Keratinocyte (primary cell): Measurements from ENCODE around the gene CKAP4. TPM values are rescaled to one million over a fixed set of nuclear protein-coding genes. Genes with fewer than 3 reads are reported as not detected.

Source experiments
- DNase-seq: peaks from one replicate; pipeline ENCODE4 v3.0.0-alpha.2; 2011; ENCODE audit warnings: low read depth, missing footprints, low spot score
- FAIRE-seq: peaks from 2 replicates; lab custom pipeline; 2011; peaks lifted over from hg19 to GRCh38; lab: Jason Lieb, UNC
- H2AFZ ChIP-seq: 2 replicates; pipeline ENCODE4 v1.6.0; 2012; ENCODE audit warnings: low read length, control low read depth, inconsistent platforms; ENCODE audit not compliant: control insufficient read depth
- H3K27ac ChIP-seq: 2 replicates; pipeline ENCODE4 v1.5.1; 2011; ENCODE audit warnings: low read length; ENCODE audit not compliant: control insufficient read depth, insufficient read depth
- H3K27me3 ChIP-seq: 3 replicates; pipeline ENCODE4 v1.6.0; 2011; ENCODE audit warnings: low read length; ENCODE audit not compliant: control insufficient read depth, insufficient read depth; ENCODE audit errors: extremely low read depth
- H3K36me3 ChIP-seq, 2 experiments: 2 replicates in 1 of 2; 3 replicates in 1 of 2; pipeline ENCODE4 v1.5.1; 2011; ENCODE audit warnings: low read length in 2 of 2, mild to moderate bottlenecking in 1 of 2; ENCODE audit not compliant: control insufficient read depth in 2 of 2, insufficient read depth in 2 of 2; ENCODE audit errors: extremely low read depth in 1 of 2
- H3K4me1 ChIP-seq: 3 replicates; pipeline ENCODE4 v1.5.1; 2011; ENCODE audit warnings: low read length; ENCODE audit not compliant: control insufficient read depth, insufficient read depth; ENCODE audit errors: extremely low read depth
- H3K4me2 ChIP-seq: 3 replicates; pipeline ENCODE4 v1.6.0; 2011; ENCODE audit warnings: low read depth, low read length; ENCODE audit not compliant: control insufficient read depth, insufficient read depth; ENCODE audit errors: extremely low read depth
- H3K4me3 ChIP-seq, 3 experiments: fragments of 200-600 bp in 1 of 3; sonication (generic) in 1 of 3; 2 replicates in 2 of 3; 3 replicates in 1 of 3; pipeline ENCODE4 v1.5.1; 2011 to 2016; ENCODE audit warnings: low read length in 3 of 3, mild to moderate bottlenecking in 3 of 3, control low read depth in 2 of 3, inconsistent platforms in 1 of 3, low read depth in 1 of 3, mixed read lengths in 1 of 3, mixed run types in 1 of 3, moderate library complexity in 1 of 3; ENCODE audit not compliant: control insufficient read depth in 2 of 3, insufficient read depth in 2 of 3; ENCODE audit errors: extremely low read depth in 1 of 3
- H3K79me2 ChIP-seq: 2 replicates; pipeline ENCODE4 v1.6.0; 2012; ENCODE audit warnings: low read length; ENCODE audit not compliant: control insufficient read depth, insufficient read depth
- H3K9ac ChIP-seq: 3 replicates; pipeline ENCODE4 v1.6.0; 2011; ENCODE audit warnings: low read length; ENCODE audit not compliant: control insufficient read depth, insufficient read depth; ENCODE audit errors: extremely low read depth
- H3K9me1 ChIP-seq: 3 replicates; pipeline ENCODE4 v1.6.0; 2011; ENCODE audit warnings: low read length; ENCODE audit not compliant: control insufficient read depth, insufficient read depth; ENCODE audit errors: extremely low read depth
- H3K9me3 ChIP-seq: 2 replicates; pipeline ENCODE4 v1.5.1; 2012; ENCODE audit warnings: low read depth, low read length; ENCODE audit not compliant: control insufficient read depth
- H4K20me1 ChIP-seq: 3 replicates; pipeline ENCODE4 v1.6.0; 2011; ENCODE audit warnings: low read length; ENCODE audit not compliant: control insufficient read depth, insufficient read depth; ENCODE audit errors: extremely low read depth
- EZH2 ChIP-seq: IDR thresholded peaks from one replicate; pipeline ENCODE4 v1.6.1; 2012; ENCODE audit warnings: inconsistent platforms, mild to moderate bottlenecking, low read length, moderate library complexity
- dilution Hi-C: fragments of 300-500 bp; cut with MboI; formaldehyde crosslinking; loops from one replicate; pipeline ENCODE4 v1.7.0; 2020; ENCODE audit warnings: low sequenced_read_pairs; ENCODE audit not compliant: extremely low pct_ligation_motif_present
- polyA plus RNA-seq, 5 experiments: library from polyadenylated mRNA; depleted of rRNA in 3 of 5; stranded (reverse) in 3 of 5; stranded (forward) in 1 of 5; unstranded in 1 of 5; fragments of >200 nt; gene quantifications; 1 replicate in 1 of 5; 2 replicates in 3 of 5; 3 replicates in 1 of 5; pipeline versions ENCODE4 v1.2.1 to v1.2.3, GENCODE V29; 2011 to 2012; ENCODE audit warnings: missing spikeins in 2 of 5, low read depth in 1 of 5, low replicate concordance in 1 of 5
- TF ChIP-seq, protein P1 (sequence below), 3 experiments: IDR thresholded peaks in 1 of 3; conservative IDR thresholded peaks in 1 of 3; optimal IDR thresholded peaks in 1 of 3; 2 replicates in 2 of 3; 3 replicates in 1 of 3; pipeline versions ENCODE3 to v1.5.1; 2011; ENCODE audit warnings: low read length in 3 of 3, mild to moderate bottlenecking in 3 of 3, moderate library complexity in 2 of 3, control low read depth in 1 of 3, inconsistent platforms in 1 of 3; ENCODE audit not compliant: insufficient read depth in 2 of 3; ENCODE audit errors: extremely low read depth in 1 of 3

The CKAP4 gene
- polyA plus RNA-seq, 1 donor (not counting 4 experiments of a cell fraction or from before 2014, with no cell fraction given) = 84.5 TPM

DNA sequence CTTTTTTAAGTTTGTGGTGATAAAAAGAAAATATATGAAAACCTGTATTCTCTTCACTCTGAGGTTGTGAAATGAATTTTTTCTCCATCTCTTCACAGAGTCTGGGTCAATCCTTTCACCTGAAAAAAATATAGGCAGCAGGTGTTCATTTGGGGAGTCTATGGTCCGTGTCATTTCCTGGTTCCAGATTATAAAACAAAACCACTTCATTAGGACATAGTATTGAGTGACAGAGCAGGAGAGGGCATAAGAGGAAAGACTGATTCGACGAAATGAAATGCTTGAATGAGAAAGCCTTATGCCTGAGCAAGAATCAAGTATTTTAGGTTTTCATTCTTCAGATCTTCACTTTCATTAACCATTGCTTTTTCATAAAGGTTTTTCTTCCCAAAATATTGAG lies 57.2 kb downstream of the CKAP4 start:
- H3K79me2 ChIP-seq = no peaks in the 10 kb centered on the region
- FAIRE-seq (no peak), DNase-seq (no peak)
- H3K36me3 ChIP-seq = no peaks in the 10 kb centered on the region
- dilution Hi-C loops = no loop called here
- TF ChIP-seq, protein P1, sequence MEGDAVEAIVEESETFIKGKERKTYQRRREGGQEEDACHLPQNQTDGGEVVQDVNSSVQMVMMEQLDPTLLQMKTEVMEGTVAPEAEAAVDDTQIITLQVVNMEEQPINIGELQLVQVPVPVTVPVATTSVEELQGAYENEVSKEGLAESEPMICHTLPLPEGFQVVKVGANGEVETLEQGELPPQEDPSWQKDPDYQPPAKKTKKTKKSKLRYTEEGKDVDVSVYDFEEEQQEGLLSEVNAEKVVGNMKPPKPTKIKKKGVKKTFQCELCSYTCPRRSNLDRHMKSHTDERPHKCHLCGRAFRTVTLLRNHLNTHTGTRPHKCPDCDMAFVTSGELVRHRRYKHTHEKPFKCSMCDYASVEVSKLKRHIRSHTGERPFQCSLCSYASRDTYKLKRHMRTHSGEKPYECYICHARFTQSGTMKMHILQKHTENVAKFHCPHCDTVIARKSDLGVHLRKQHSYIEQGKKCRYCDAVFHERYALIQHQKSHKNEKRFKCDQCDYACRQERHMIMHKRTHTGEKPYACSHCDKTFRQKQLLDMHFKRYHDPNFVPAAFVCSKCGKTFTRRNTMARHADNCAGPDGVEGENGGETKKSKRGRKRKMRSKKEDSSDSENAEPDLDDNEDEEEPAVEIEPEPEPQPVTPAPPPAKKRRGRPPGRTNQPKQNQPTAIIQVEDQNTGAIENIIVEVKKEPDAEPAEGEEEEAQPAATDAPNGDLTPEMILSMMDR (optimal IDR thresholded peaks at IDR 0.05 in 1 of 3, IDR thresholded peaks at IDR 0.05 in 1 of 3, conservative IDR thresholded peaks at IDR 0.05 in 1 of 3; ENCODE audit: extremely low read depth in 1 of 3, insufficient read depth in 2 of 3, low read length in 3 of 3) = no peak
- no peak for TF ChIP-seq EZH2
- no peak overlapping the region for H2AFZ ChIP-seq
- H3K27me3 ChIP-seq = peaks cover 9% of the 10 kb centered on the region
- H3K9ac ChIP-seq = no peak overlapping the region
- H3K9me1 ChIP-seq = no peaks in the 10 kb centered on the region
- no peak overlapping the region for H3K4me3 ChIP-seq
- no peak overlapping the region for H3K4me2 ChIP-seq
- H3K27ac ChIP-seq = no peak overlapping the region
- no peaks in the 10 kb centered on the region for H3K9me3 ChIP-seq
- H3K4me1 ChIP-seq = no peaks in the 10 kb centered on the region
- H4K20me1 ChIP-seq = no peaks in the 10 kb centered on the region

DNA sequence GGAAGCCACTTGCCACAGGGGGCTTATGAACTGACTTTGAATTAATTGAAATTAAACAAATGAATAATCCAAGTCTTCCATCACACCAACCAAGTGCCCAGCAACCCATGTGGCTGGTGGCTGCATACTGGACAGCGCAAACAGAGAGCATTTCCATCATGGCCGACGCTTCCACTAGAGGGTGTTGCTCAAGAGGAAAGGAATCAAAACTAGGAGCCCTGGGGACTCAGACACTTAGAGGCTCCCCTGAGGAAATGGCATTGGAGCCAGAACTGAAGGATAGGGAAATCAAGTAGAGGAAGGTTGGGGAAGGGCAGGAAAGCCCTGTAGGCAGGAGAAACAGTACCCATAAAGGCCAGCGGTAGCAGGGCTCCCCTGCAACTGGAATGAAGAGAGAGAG lies 58.5 kb downstream of the CKAP4 start:
- Histone ChIP-seq H3K4me1 (no peaks in the 10 kb centered on the region), H3K9me1 (no peaks in the 10 kb centered on the region), H2AFZ (no peak overlapping the region), H4K20me1 (no peaks in the 10 kb centered on the region), H3K9ac (no peak overlapping the region), H3K79me2 (no peaks in the 10 kb centered on the region), H3K27ac (no peak overlapping the region), H3K9me3 (no peaks in the 10 kb centered on the region), H3K36me3 (no peaks in the 10 kb centered on the region), H3K4me2 (no peak overlapping the region), H3K27me3 (peaks cover 7% of the 10 kb centered on the region), H3K4me3 (no peak overlapping the region)
- dilution Hi-C loops = no loop called here
- DNase-seq (no peak), FAIRE-seq (no peak)
- TF ChIP-seq, protein P1 (optimal IDR thresholded peaks at IDR 0.05 in 1 of 3, IDR thresholded peaks at IDR 0.05 in 1 of 3, conservative IDR thresholded peaks at IDR 0.05 in 1 of 3; ENCODE audit: extremely low read depth in 1 of 3, insufficient read depth in 2 of 3, low read length in 3 of 3) = peak in 1 of 3 experiments; percentile 3
- TF ChIP-seq EZH2 = no peak
